A673 (cell line): Measurements from ENCODE around the gene NEDD4L. TPM values are rescaled to one million over a fixed set of nuclear protein-coding genes. Genes with fewer than 3 reads are reported as not detected.

Experiments used
- BruUV-seq: library from RNA; stranded (reverse); fragments of 400-500 nt; replicated peaks from 2 replicates; lab custom pipeline; 2021; lab: Mats Ljungman, UMichigan
- CTCF ChIA-PET: fragments of 300-600 bp; sonication (Branson Sonifier 250); formaldehyde crosslinking; loops from one replicate; lab custom pipeline; 2022; ENCODE audit warnings: antibody characterized with exemption; lab: Charles Lee
- POLR2A ChIA-PET: fragments of 300-600 bp; sonication (Branson Sonifier 250); formaldehyde crosslinking; loops from one replicate; lab custom pipeline; 2022; ENCODE audit warnings: antibody characterized with exemption; ENCODE audit not compliant: low non-redundant PET; lab: Charles Lee
- DNase-seq: peaks from one replicate; pipeline ENCODE4 v3.0.0-alpha.2; 2015; ENCODE audit warnings: low spot score
- H3K27ac ChIP-seq: fragments of 200-600 bp; sonication (generic); 2 replicates; pipeline ENCODE4 v1.5.1; 2016; ENCODE audit warnings: mixed run types, low read depth, mild to moderate bottlenecking, mixed read lengths, antibody characterized with exemption, low read length; ENCODE audit not compliant: poor library complexity, severe bottlenecking
- H3K27me3 ChIP-seq: fragments of 200-600 bp; sonication (generic); replicated peaks from 2 replicates; pipeline ENCODE4 v1.6.1; 2017; ENCODE audit warnings: mixed run types, low read depth, mild to moderate bottlenecking, mixed read lengths, antibody characterized with exemption, low read length; ENCODE audit not compliant: insufficient read depth, poor library complexity
- H3K36me3 ChIP-seq: fragments of 200-600 bp; sonication (generic); 2 replicates; pipeline ENCODE4 v1.6.1; 2016; ENCODE audit warnings: mixed run types, mild to moderate bottlenecking, mixed read lengths, antibody characterized with exemption, low read length; ENCODE audit not compliant: insufficient read depth, poor library complexity, severe bottlenecking
- H3K4me1 ChIP-seq: fragments of 200-600 bp; sonication (generic); 2 replicates; pipeline ENCODE4 v1.6.1; 2017; ENCODE audit warnings: mixed run types, mild to moderate bottlenecking, mixed read lengths, antibody characterized with exemption, low read length; ENCODE audit not compliant: insufficient read depth, poor library complexity, severe bottlenecking
- H3K4me3 ChIP-seq: fragments of 200-600 bp; sonication (generic); 2 replicates; pipeline ENCODE4 v1.5.1; 2016; ENCODE audit warnings: low read depth, mixed run types, mild to moderate bottlenecking, mixed read lengths, low read length; ENCODE audit not compliant: poor library complexity, severe bottlenecking
- H3K9me3 ChIP-seq: fragments of 200-600 bp; sonication (generic); 2 replicates; pipeline ENCODE4 v1.6.1; 2016; ENCODE audit warnings: mixed run types, low read depth, mild to moderate bottlenecking, mixed read lengths, antibody characterized with exemption, low read length; ENCODE audit not compliant: poor library complexity, severe bottlenecking
- CTCF ChIP-seq: fragments of 300-800, 200-600 bp; sonication (generic); conservative IDR thresholded peaks from 2 replicates; pipeline ENCODE4 v1.5.1; 2017; ENCODE audit warnings: low read depth, mild to moderate bottlenecking, antibody characterized with exemption, low read length, moderate library complexity, mixed read lengths
- EZH2 ChIP-seq: fragments of 200-600 bp; sonication (generic); IDR thresholded peaks from 2 replicates; pipeline ENCODE4 v1.6.1; 2017; ENCODE audit warnings: borderline replicate concordance, low read depth, mild to moderate bottlenecking, mixed read lengths, antibody characterized with exemption, low read length; ENCODE audit not compliant: poor library complexity, severe bottlenecking
- intact Hi-C: fragments of 100-400 bp; cut with micrococcal nuclease; formaldehyde crosslinking; loops from one replicate; pipeline ENCODE4 v1.10.0; 2022; ENCODE audit not compliant: unreplicated experiment
- total RNA-seq: library from RNA; stranded (reverse); gene quantifications from 2 replicates; pipeline ENCODE4 v1.2.3, GENCODE V29; 2021

The NEDD4L gene
- total RNA-seq, 1 experiment from 2014 or later = 15.3 TPM

- POLR2A ChIA-PET = no interaction called here
- BruUV-seq = no TSS peak
- intact Hi-C loops = no loop called here
- CTCF ChIA-PET = interaction anchor here (0.6 kb wide), 1 partner anchor 134 kb away, joined by 4 read pairs; no protein-coding TSS in a partner anchor
- Histone ChIP-seq H3K4me1 (peaks cover 9% of the 10 kb centered on the region), H3K36me3 (no peaks in the 10 kb centered on the region), H3K9me3 (no peaks in the 10 kb centered on the region), H3K27ac (no peak overlapping the region), H3K4me3 (no peak overlapping the region), H3K27me3 (no peaks in the 10 kb centered on the region)
- TF ChIP-seq CTCF = no peak
- TF ChIP-seq EZH2 = no peak
- no peak for DNase-seq
Observed at GRCh38 chr18:58401191-58401590, 357.2 kb downstream of the NEDD4L start.

GRCh38 chr18:58402247-58402646, 358.2 kb downstream of the NEDD4L start:
- intact Hi-C loops = no loop called here
- BruUV-seq = no TSS peak
- Histone ChIP-seq H3K9me3 (no peaks in the 10 kb centered on the region), H3K27me3 (no peaks in the 10 kb centered on the region), H3K4me1 (peaks cover 9% of the 10 kb centered on the region), H3K27ac (no peak overlapping the region), H3K4me3 (no peak overlapping the region), H3K36me3 (no peaks in the 10 kb centered on the region)
- ChIA-PET POLR2A (no interaction called here), CTCF (no interaction called here)
- no peak for TF ChIP-seq EZH2
- TF ChIP-seq CTCF = no peak
- no peak for DNase-seq

- no peaks in the 10 kb centered on the region for H3K36me3 ChIP-seq
- TF ChIP-seq EZH2 (no peak), CTCF (no peak)
- no peak for DNase-seq
- POLR2A ChIA-PET = no interaction called here
- no peaks in the 10 kb centered on the region for H3K27me3 ChIP-seq
- CTCF ChIA-PET = no interaction called here
- H3K27ac ChIP-seq = no peak overlapping the region
- H3K4me1 ChIP-seq = peaks cover 9% of the 10 kb centered on the region
- H3K4me3 ChIP-seq = no peak overlapping the region
- no peaks in the 10 kb centered on the region for H3K9me3 ChIP-seq
- no TSS peak for BruUV-seq
- intact Hi-C loops = no loop called here
Observed at GRCh38 chr18:58402951-58403702, 359.1 kb downstream of the NEDD4L start.
